Common myeloid progenitor, CD34-positive (primary cell): ENCODE data around the gene KRTAP1-1.
"Not testable (repeated sequence)": the region's sequence is repeated elsewhere in the genome, so short reads cannot be mapped to it uniquely, and the experiment has no call there.

Experiments
- CTCF ChIA-PET: fragments of 350-600 bp; sonication (Branson Sonifier 250); formaldehyde crosslinking; loops from one replicate; lab custom pipeline; 2021; ENCODE audit warnings: antibody characterized with exemption; lab: Charles Lee
- POLR2A ChIA-PET: fragments of 350-600 bp; sonication (Branson Sonifier 250); formaldehyde crosslinking; loops from one replicate; lab custom pipeline; 2021; ENCODE audit warnings: antibody characterized with exemption; lab: Charles Lee
- DNase-seq, 3 donors: peaks; one replicate each; pipeline versions ENCODE4 v3.0.0 to v3.0.0-alpha.2; 2013
- H3K27ac ChIP-seq, 2 experiments: 1 replicate in 1 of 2; 2 replicates in 1 of 2; pipeline ENCODE4 v1.7.0; 2013; ENCODE audit warnings: inconsistent platforms in 2 of 2, low read length in 2 of 2, mild to moderate bottlenecking in 2 of 2, low read depth in 1 of 2, moderate library complexity in 1 of 2; ENCODE audit not compliant: severe bottlenecking in 2 of 2, insufficient read depth in 1 of 2, poor library complexity in 1 of 2
- H3K27me3 ChIP-seq, 5 experiments: replicated peaks in 2 of 5; 1 replicate in 3 of 5; 2 replicates in 2 of 5; pipeline versions ENCODE4 v1.6.1 to v1.7.0; 2013; ENCODE audit warnings: low read length in 4 of 5, mild to moderate bottlenecking in 2 of 5, moderate library complexity in 2 of 5, inconsistent platforms in 1 of 5; ENCODE audit not compliant: insufficient read depth in 5 of 5, control insufficient read depth in 4 of 5
- H3K36me3 ChIP-seq, 4 experiments: 1 replicate in 2 of 4; 2 replicates in 2 of 4; pipeline versions ENCODE4 v1.6.1 to v1.7.0; 2013; ENCODE audit warnings: low read length in 3 of 4, control low read depth in 1 of 4, mild to moderate bottlenecking in 1 of 4; ENCODE audit not compliant: control insufficient read depth in 4 of 4, insufficient read depth in 4 of 4
- H3K4me1 ChIP-seq, 4 experiments: 1 replicate in 3 of 4; 2 replicates in 1 of 4; pipeline versions ENCODE4 v1.6.1 to v1.7.1; 2013; ENCODE audit warnings: low read length in 3 of 4, mild to moderate bottlenecking in 3 of 4, control low read depth in 1 of 4, inconsistent platforms in 1 of 4, moderate library complexity in 1 of 4; ENCODE audit not compliant: control insufficient read depth in 4 of 4, insufficient read depth in 4 of 4; ENCODE audit errors: control extremely low read depth in 1 of 4
- H3K4me3 ChIP-seq, 7 experiments: 1 replicate in 4 of 7; 2 replicates in 3 of 7; pipeline versions ENCODE4 v1.5.1 to v1.7.0; 2013; ENCODE audit warnings: mild to moderate bottlenecking in 7 of 7, low read length in 6 of 7, moderate library complexity in 6 of 7, inconsistent platforms in 2 of 7, low read depth in 2 of 7, control low read depth in 1 of 7; ENCODE audit not compliant: insufficient read depth in 4 of 7, control insufficient read depth in 1 of 7; ENCODE audit errors: extremely low read depth in 1 of 7
- H3K9me3 ChIP-seq, 5 experiments: 1 replicate in 4 of 5; 2 replicates in 1 of 5; pipeline versions ENCODE4 v1.6.1 to v1.7.1; 2013; ENCODE audit warnings: low read length in 4 of 5, mild to moderate bottlenecking in 2 of 5, inconsistent platforms in 1 of 5, low read depth in 1 of 5, moderate library complexity in 1 of 5; ENCODE audit not compliant: control insufficient read depth in 4 of 5, insufficient read depth in 2 of 5; ENCODE audit errors: control extremely low read depth in 1 of 5
- WGBS: methylation state at CpG from one replicate; pipeline ENCODE4 v1.1.5; 2013; ENCODE audit not compliant: insufficient coverage; 5-methylcytosine and 5-hydroxymethylcytosine counted together

Gene KRTAP1-1

GRCh38 chr17:41002814-41003213, 38.4 kb downstream of the KRTAP1-1 start:
- H3K27ac ChIP-seq, result no peak overlapping the region
- no peaks in the 10 kb centered on the region for H3K4me1 ChIP-seq
- ChIA-PET POLR2A (no interaction called here), CTCF (no interaction called here)
- WGBS, result 98% methylated on average over 4 of the region's 5 CpGs
- no peaks in the 10 kb centered on the region for H3K27me3 ChIP-seq
- H3K4me3 ChIP-seq, result no peak overlapping the region
- DNase-seq, result no peak
- no peaks in the 10 kb centered on the region for H3K9me3 ChIP-seq
- H3K36me3 ChIP-seq, result no peaks in the 10 kb centered on the region

- 100% methylated on average over 3 of the region's 4 CpGs for WGBS
- H3K9me3 ChIP-seq, result no peaks in the 10 kb centered on the region
- no peak for DNase-seq
- POLR2A ChIA-PET, result no interaction called here
- no peaks in the 10 kb centered on the region for H3K4me1 ChIP-seq
- H3K4me3 ChIP-seq, result no peak overlapping the region
- CTCF ChIA-PET, result no interaction called here
- H3K36me3 ChIP-seq, result no peaks in the 10 kb centered on the region
- peaks cover 0 to 7% (median 5%) of the 10 kb centered on the region in 5 experiments for H3K27me3 ChIP-seq
- H3K27ac ChIP-seq, result no peak overlapping the region
These were observed 39.5 kb downstream of the KRTAP1-1 start for GRCh38 chr17:41001795-41002194.

GRCh38 chr17:40999563-40999962, 41.7 kb downstream of the KRTAP1-1 start, which contains the start of gene KRTAP3-2:
KRTAP3-2 (minus strand) TSS chr17:40999906; CDS start chr17:40999853, 53 bp downstream.
- H3K27me3 ChIP-seq, H3K9me3 ChIP-seq, CTCF ChIA-PET, H3K27ac ChIP-seq, DNase-seq, H3K36me3 ChIP-seq, H3K4me1 ChIP-seq, H3K4me3 ChIP-seq, POLR2A ChIA-PET: not testable (repeated sequence)
- WGBS, result 100% methylated on average over 4 of the region's 6 CpGs

- H3K4me3 ChIP-seq, result no peak overlapping the region
- ChIA-PET CTCF (no interaction called here), POLR2A (no interaction called here)
- WGBS, result 100% methylated on average over 2 of the region's 2 CpGs
- H3K36me3 ChIP-seq, result no peaks in the 10 kb centered on the region
- H3K27ac ChIP-seq, result no peak overlapping the region
- no peak for DNase-seq
- no peaks in the 10 kb centered on the region for H3K4me1 ChIP-seq
- H3K9me3 ChIP-seq, result no peaks in the 10 kb centered on the region
- H3K27me3 ChIP-seq, result peaks cover 0 to 9% (median 5%) of the 10 kb centered on the region in 5 experiments
These were observed 43.9 kb downstream of the KRTAP1-1 start for GRCh38 chr17:40997361-40997760.

- ChIA-PET POLR2A (no interaction called here), CTCF (interaction anchor here (0.7 kb wide), 1 partner anchor 498 kb away, joined by 3 read pairs; no protein-coding TSS in a partner anchor)
- Histone ChIP-seq H3K27me3 (peaks cover 0 to 9% (median 5%) of the 10 kb centered on the region in 5 experiments), H3K9me3 (no peaks in the 10 kb centered on the region), H3K27ac (no peak overlapping the region), H3K36me3 (no peaks in the 10 kb centered on the region), H3K4me3 (no peak overlapping the region), H3K4me1 (no peaks in the 10 kb centered on the region)
- 86% methylated on average over 1 of the region's 4 CpGs for WGBS
- DNase-seq, result no peak
These were observed 44.4 kb downstream of the KRTAP1-1 start for GRCh38 chr17:40996829-40997228.

GRCh38 chr17:40995116-40995515, 46.1 kb downstream of the KRTAP1-1 start:
- Histone ChIP-seq H3K27ac (no peak overlapping the region), H3K9me3 (peaks cover 0 to 1% (median 0%) of the 10 kb centered on the region in 5 experiments), H3K36me3 (no peaks in the 10 kb centered on the region), H3K4me3 (no peak overlapping the region), H3K27me3 (peaks cover 0 to 9% (median 5%) of the 10 kb centered on the region in 5 experiments), H3K4me1 (no peaks in the 10 kb centered on the region)
- no peak for DNase-seq
- ChIA-PET POLR2A (no interaction called here), CTCF (no interaction called here)
- no CpG with 5 or more reads among the region's 1 CpG for WGBS

- Histone ChIP-seq H3K36me3 (no peaks in the 10 kb centered on the region), H3K4me3 (no peak within 1 kb of the TSS), H3K9me3 (peaks cover 0 to 1% (median 0%) of the 10 kb centered on the region in 5 experiments), H3K4me1 (no peaks in the 10 kb centered on the region), H3K27me3 (peaks cover 0 to 9% (median 5%) of the 10 kb centered on the region in 5 experiments), H3K27ac (no peak within 1 kb of the TSS)
- no peak for DNase-seq
- ChIA-PET CTCF (no interaction called here), POLR2A (no interaction called here)
- 87% methylated on average over 3 of the region's 4 CpGs for WGBS
These were observed 47.4 kb downstream of the KRTAP1-1 start, which contains the start of gene KRTAP3-3 for GRCh38 chr17:40993839-40994238. KRTAP3-3 (minus strand) TSS chr17:40994164; CDS start chr17:40994097, 67 bp downstream.
